ENCODE data around the gene CLHC1. TPM values are rescaled to one million over a fixed set of nuclear protein-coding genes. Genes with fewer than 3 reads are reported as not detected.

Gene CLHC1
- total RNA-seq, 1 donor from 2014 or later, result 6.8 TPM

DNA sequence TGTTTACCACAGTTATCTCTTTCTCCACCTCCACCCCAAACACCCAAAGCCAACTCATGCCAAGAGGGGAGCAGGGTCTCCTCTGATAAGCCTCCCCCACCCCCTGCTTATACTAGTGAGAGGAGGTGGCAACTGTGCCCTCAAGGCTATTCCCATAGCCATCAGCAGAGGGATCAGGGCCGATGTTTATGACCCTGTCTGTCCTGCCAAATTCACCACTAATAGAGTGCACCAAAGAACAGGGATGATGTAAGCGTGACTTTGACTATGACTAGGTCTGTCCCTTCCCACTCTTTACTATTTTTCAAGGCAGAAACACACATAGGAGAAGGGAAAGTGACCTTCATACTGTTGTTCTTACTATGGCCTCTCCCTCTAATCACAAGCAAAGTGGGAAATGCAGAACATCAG lies 74.6 kb downstream of the CLHC1 start:
- Histone ChIP-seq H3K4me3 (ENCODE audit: low read depth, low read length) (no peak overlapping the region), H3K27me3 (ENCODE audit: control insufficient read depth, insufficient read depth, low read length) (no peaks in the 10 kb centered on the region), H3K36me3 (ENCODE audit: control insufficient read depth, insufficient read depth, low read length) (no peaks in the 10 kb centered on the region)
- DNase-seq (ENCODE audit: low read depth) (no peak), FAIRE-seq (no peak)
- TF ChIP-seq CTCF (IDR thresholded peaks at IDR 0.05; ENCODE audit: insufficient read depth, low read length, severe bottlenecking), result no peak

DNA sequence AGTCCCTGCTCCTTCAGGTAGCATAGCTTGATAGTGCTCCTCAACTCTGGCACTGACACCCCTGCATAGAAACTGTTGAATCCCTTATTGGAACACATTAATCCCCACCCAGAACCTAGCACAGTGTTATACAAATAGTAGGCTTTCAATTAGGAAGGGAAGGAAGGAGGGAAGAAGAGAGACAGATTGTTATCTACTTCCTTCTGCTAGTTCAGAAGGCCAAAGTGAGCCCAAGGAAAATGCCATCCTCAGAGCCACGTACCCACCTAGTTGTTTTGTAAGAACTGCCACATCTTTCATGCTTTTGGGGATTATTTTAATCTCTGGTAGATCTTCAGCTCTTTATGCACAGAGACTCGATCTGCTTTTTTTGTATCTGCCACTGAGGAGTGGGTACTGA lies 75.1 kb downstream of the CLHC1 start:
- DNase-seq (ENCODE audit: low read depth), result no peak
- no peak for FAIRE-seq
- Histone ChIP-seq H3K36me3 (ENCODE audit: control insufficient read depth, insufficient read depth, low read length) (no peaks in the 10 kb centered on the region), H3K4me3 (ENCODE audit: low read depth, low read length) (no peak overlapping the region), H3K27me3 (ENCODE audit: control insufficient read depth, insufficient read depth, low read length) (no peaks in the 10 kb centered on the region)
- TF ChIP-seq CTCF (IDR thresholded peaks at IDR 0.05; ENCODE audit: insufficient read depth, low read length, severe bottlenecking), result no peak

GRCh38 chr2:55156326-55156725 lies 75.8 kb downstream of the CLHC1 start:
- no peaks in the 10 kb centered on the region for H3K36me3 ChIP-seq (ENCODE audit: control insufficient read depth, insufficient read depth, low read length)
- H3K4me3 ChIP-seq (ENCODE audit: low read depth, low read length), result no peak overlapping the region
- TF ChIP-seq CTCF (IDR thresholded peaks at IDR 0.05; ENCODE audit: insufficient read depth, low read length, severe bottlenecking), result no peak
- DNase-seq (ENCODE audit: low read depth), result no peak
- no peak for FAIRE-seq
- H3K27me3 ChIP-seq (ENCODE audit: control insufficient read depth, insufficient read depth, low read length), result no peaks in the 10 kb centered on the region

DNA sequence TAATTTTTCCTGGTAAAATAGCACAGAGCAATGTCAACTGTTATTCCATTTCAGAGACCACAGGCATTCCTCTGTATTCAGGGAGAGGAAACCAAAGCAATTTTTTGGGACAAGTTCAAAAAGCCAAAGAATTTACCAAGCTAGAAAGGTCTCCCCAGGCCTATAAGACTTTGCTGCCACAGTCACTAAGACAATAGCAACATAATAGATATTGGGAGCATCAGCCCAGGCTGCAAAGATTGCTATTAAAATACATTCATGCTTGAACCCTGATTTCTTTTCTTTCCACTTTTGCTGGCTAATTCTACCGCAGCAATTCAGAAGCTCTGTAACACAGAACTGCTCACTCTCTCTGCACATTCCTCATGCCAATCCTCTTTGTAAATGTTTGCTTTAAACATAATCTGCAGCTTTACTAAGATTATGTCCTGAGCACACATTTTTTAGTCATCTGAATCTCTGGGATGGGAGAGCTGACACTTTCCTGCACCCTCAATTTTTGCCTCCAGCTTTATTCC lies 76.3 kb downstream of the CLHC1 start:
- FAIRE-seq (no peak), DNase-seq (ENCODE audit: low read depth) (peak; percentile 50)
- H3K4me3 ChIP-seq (ENCODE audit: low read depth, low read length), result no peak overlapping the region
- H3K36me3 ChIP-seq (ENCODE audit: control insufficient read depth, insufficient read depth, low read length), result no peaks in the 10 kb centered on the region
- H3K27me3 ChIP-seq (ENCODE audit: control insufficient read depth, insufficient read depth, low read length), result no peaks in the 10 kb centered on the region
- no peak for TF ChIP-seq CTCF (IDR thresholded peaks at IDR 0.05; ENCODE audit: insufficient read depth, low read length, severe bottlenecking)

- H3K36me3 ChIP-seq (ENCODE audit: control insufficient read depth, insufficient read depth, low read length), result no peaks in the 10 kb centered on the region
- DNase-seq (ENCODE audit: low read depth), result no peak
- no peak overlapping the region for H3K4me3 ChIP-seq (ENCODE audit: low read depth, low read length)
- FAIRE-seq, result no peak
- H3K27me3 ChIP-seq (ENCODE audit: control insufficient read depth, insufficient read depth, low read length), result no peaks in the 10 kb centered on the region
- no peak for TF ChIP-seq CTCF (IDR thresholded peaks at IDR 0.05; ENCODE audit: insufficient read depth, low read length, severe bottlenecking)
These were observed 76.9 kb downstream of the CLHC1 start for GRCh38 chr2:55155206-55155605.

DNA sequence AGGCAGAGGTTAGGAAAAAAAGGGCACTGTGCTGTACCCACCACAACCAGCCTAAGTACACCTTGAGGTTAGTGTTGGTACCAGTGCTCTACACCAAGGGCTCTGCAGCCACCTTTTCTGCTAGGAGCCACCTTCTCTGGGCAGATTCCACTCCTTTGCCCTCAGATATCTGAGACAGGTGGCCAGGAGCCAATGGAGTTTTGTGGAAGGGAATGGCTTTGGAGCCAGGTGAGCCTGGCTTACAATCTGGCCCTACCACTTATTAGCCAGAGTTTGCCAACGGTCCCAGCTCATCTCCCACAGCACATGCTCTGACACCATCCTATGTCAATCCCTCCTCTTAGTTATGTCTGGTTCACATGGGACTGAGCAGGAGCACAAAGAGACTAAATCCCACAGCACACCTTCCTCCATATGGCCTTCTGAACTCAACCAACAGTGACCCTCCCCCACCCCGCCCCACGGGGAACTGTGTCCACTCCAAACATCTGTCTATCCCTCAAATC lies 77.5 kb downstream of the CLHC1 start:
- TF ChIP-seq CTCF (IDR thresholded peaks at IDR 0.05; ENCODE audit: insufficient read depth, low read length, severe bottlenecking), result no peak

More for the DNA sequence above, 77.5 kb downstream of the CLHC1 start:
- Histone ChIP-seq H3K36me3 (ENCODE audit: control insufficient read depth, insufficient read depth, low read length) (no peaks in the 10 kb centered on the region), H3K27me3 (ENCODE audit: control insufficient read depth, insufficient read depth, low read length) (no peaks in the 10 kb centered on the region), H3K4me3 (ENCODE audit: low read depth, low read length) (no peak overlapping the region)
- DNase-seq (ENCODE audit: low read depth), result peak; percentile 24
- FAIRE-seq, result no peak
